OCI-LY7 (cell line): Measurements from ENCODE around the gene PNMA8C. TPM values are rescaled to one million over a fixed set of nuclear protein-coding genes. Genes with fewer than 3 reads are reported as not detected.

Experiments used
- BruUV-seq: library from RNA; stranded (reverse); fragments of 400-500 nt; replicated peaks from 2 replicates; lab custom pipeline; 2021; lab: Mats Ljungman, UMichigan
- CTCF ChIA-PET: fragments of 300-600 bp; sonication (Branson Sonifier 250); formaldehyde crosslinking; loops from one replicate; lab custom pipeline; 2022; ENCODE audit warnings: antibody characterized with exemption; ENCODE audit not compliant: unreplicated experiment; lab: Charles Lee
- POLR2A ChIA-PET: fragments of 300-600 bp; sonication (Branson Sonifier 250); formaldehyde crosslinking; loops from one replicate; lab custom pipeline; 2022; ENCODE audit warnings: antibody characterized with exemption; lab: Charles Lee
- DNase-seq: peaks from one replicate; pipeline ENCODE4 v3.0.0-alpha.2; 2015; ENCODE audit warnings: low spot score
- H2AFZ ChIP-seq: fragments of 200-600 bp; sonication (generic), shearing (Covaris generic); 2 replicates; pipeline ENCODE4 v1.6.1; 2014; ENCODE audit warnings: mild to moderate bottlenecking, antibody characterized with exemption, low read length, moderate library complexity
- H3K27ac ChIP-seq: fragments of 200-600 bp; sonication (generic); 2 replicates; pipeline ENCODE4 v1.5.1; 2014; ENCODE audit warnings: mixed run types, low read depth, mild to moderate bottlenecking, moderate library complexity, low read length, inconsistent platforms; ENCODE audit not compliant: poor library complexity, severe bottlenecking
- H3K36me3 ChIP-seq: fragments of 200-600 bp; sonication (generic); 2 replicates; pipeline ENCODE4 v1.6.1; 2014; ENCODE audit warnings: mild to moderate bottlenecking, antibody characterized with exemption, low read length, moderate library complexity, mixed read lengths; ENCODE audit not compliant: insufficient read depth
- H3K4me1 ChIP-seq: fragments of 200-600 bp; sonication (generic); 2 replicates; pipeline ENCODE4 v1.5.1; 2014; ENCODE audit warnings: mild to moderate bottlenecking, low read length; ENCODE audit not compliant: insufficient read depth, poor library complexity, severe bottlenecking
- H3K4me2 ChIP-seq: fragments of 200-600 bp; sonication (generic); 2 replicates; pipeline ENCODE4 v1.6.1; 2014; ENCODE audit warnings: mild to moderate bottlenecking, low read length
- H3K4me3 ChIP-seq: fragments of 200-600 bp; sonication (generic); 2 replicates; pipeline ENCODE4 v1.5.1; 2014; ENCODE audit warnings: mild to moderate bottlenecking, low read depth, low read length; ENCODE audit not compliant: poor library complexity, severe bottlenecking
- H3K79me2 ChIP-seq: fragments of 200-600 bp; sonication (generic); 2 replicates; pipeline ENCODE4 v1.6.1; 2016; ENCODE audit warnings: low read depth, mild to moderate bottlenecking, low read length, moderate library complexity, mixed read lengths; ENCODE audit not compliant: insufficient read depth
- H3K9me2 ChIP-seq: fragments of 200-600 bp; sonication (generic); 2 replicates; pipeline ENCODE4 v1.6.1; 2016; ENCODE audit warnings: mild to moderate bottlenecking, low read length, mixed read lengths; ENCODE audit not compliant: insufficient read depth
- H3K9me3 ChIP-seq: fragments of 200-600 bp; sonication (generic); 2 replicates; pipeline ENCODE4 v1.6.1; 2014; ENCODE audit warnings: mild to moderate bottlenecking, mixed run types, low read length, mixed read lengths
- H4K20me1 ChIP-seq: fragments of 200-600 bp; sonication (generic); 2 replicates; pipeline ENCODE4 v1.6.1; 2014; ENCODE audit warnings: mild to moderate bottlenecking, antibody characterized with exemption, low read length, moderate library complexity, mixed read lengths; ENCODE audit not compliant: insufficient read depth
- EZH2phosphoT487 ChIP-seq: fragments of 200-600 bp; sonication (generic); IDR thresholded peaks from 2 replicates; pipeline ENCODE4 v1.6.1; 2018; ENCODE audit warnings: low read depth, borderline replicate concordance, mild to moderate bottlenecking, mixed run types, antibody characterized with exemption, low read length, moderate library complexity, mixed read lengths
- intact Hi-C: fragments of 100-400 bp; cut with micrococcal nuclease; formaldehyde crosslinking; loops from one replicate; pipeline ENCODE4 v1.10.0; 2022; ENCODE audit not compliant: unreplicated experiment
- total RNA-seq, 2 experiments: library from RNA; depleted of rRNA in 1 of 2; stranded (reverse); fragments of >200 nt in 1 of 2; shearing (Covaris generic) in 1 of 2; gene quantifications; 2 replicates each; pipeline ENCODE4 v1.2.3, GENCODE V29; 2014 to 2022
- TF ChIP-seq, protein P1 (sequence below): fragments of 200-600 bp; sonication (generic); conservative IDR thresholded peaks from 2 replicates; pipeline ENCODE4 v1.5.1; 2014; ENCODE audit warnings: mild to moderate bottlenecking, antibody characterized with exemption, low read length, moderate library complexity, mixed read lengths

PNMA8C gene
- total RNA-seq, 2 experiments from 2014 or later = 1.0 to 4.9 TPM

DNA sequence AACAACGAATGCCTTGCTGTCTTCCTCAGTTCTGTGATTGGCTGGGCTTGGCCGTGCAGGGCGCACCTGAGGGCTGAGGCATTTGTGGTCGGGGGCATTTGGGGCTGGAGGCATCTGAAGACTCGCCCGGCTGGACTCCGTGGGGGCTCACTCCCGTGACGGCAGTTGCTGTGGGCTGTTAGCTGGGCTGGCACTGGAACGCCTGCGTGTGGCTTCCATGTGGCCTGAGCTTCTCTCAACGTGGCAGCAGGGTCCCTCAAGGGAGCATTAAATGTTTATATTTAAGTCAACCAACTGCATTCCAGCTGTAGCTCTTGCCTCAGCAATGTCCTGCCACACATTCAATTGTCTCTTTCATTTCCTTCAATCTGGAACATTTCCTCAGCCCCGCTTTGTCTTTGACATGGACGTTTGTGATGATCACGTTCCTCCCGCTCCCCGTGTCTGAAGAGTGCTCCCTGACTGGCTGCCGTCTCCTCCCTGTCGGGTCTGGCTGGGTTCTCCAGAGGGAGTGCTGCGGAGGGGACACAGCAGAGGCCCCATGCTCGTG lies 36.4 kb downstream of the PNMA8C start:
- H3K27ac ChIP-seq = no peak overlapping the region
- H3K4me2 ChIP-seq = no peak overlapping the region
- no peaks in the 10 kb centered on the region for H3K9me3 ChIP-seq
- no peaks in the 10 kb centered on the region for H3K4me1 ChIP-seq
- no peak overlapping the region for H2AFZ ChIP-seq
- CTCF ChIA-PET = no interaction called here
- H3K36me3 ChIP-seq = peaks cover 59% of the 10 kb centered on the region
- POLR2A ChIA-PET = no interaction called here
- TF ChIP-seq, protein P1, sequence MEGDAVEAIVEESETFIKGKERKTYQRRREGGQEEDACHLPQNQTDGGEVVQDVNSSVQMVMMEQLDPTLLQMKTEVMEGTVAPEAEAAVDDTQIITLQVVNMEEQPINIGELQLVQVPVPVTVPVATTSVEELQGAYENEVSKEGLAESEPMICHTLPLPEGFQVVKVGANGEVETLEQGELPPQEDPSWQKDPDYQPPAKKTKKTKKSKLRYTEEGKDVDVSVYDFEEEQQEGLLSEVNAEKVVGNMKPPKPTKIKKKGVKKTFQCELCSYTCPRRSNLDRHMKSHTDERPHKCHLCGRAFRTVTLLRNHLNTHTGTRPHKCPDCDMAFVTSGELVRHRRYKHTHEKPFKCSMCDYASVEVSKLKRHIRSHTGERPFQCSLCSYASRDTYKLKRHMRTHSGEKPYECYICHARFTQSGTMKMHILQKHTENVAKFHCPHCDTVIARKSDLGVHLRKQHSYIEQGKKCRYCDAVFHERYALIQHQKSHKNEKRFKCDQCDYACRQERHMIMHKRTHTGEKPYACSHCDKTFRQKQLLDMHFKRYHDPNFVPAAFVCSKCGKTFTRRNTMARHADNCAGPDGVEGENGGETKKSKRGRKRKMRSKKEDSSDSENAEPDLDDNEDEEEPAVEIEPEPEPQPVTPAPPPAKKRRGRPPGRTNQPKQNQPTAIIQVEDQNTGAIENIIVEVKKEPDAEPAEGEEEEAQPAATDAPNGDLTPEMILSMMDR = no peak
- TF ChIP-seq EZH2phosphoT487 = no peak
- no TSS peak for BruUV-seq
- intact Hi-C loops = no loop called here
- no peak overlapping the region for H3K4me3 ChIP-seq
- no peaks in the 10 kb centered on the region for H3K79me2 ChIP-seq
- no peak for DNase-seq
- no peaks in the 10 kb centered on the region for H3K9me2 ChIP-seq
- no peaks in the 10 kb centered on the region for H4K20me1 ChIP-seq

DNA sequence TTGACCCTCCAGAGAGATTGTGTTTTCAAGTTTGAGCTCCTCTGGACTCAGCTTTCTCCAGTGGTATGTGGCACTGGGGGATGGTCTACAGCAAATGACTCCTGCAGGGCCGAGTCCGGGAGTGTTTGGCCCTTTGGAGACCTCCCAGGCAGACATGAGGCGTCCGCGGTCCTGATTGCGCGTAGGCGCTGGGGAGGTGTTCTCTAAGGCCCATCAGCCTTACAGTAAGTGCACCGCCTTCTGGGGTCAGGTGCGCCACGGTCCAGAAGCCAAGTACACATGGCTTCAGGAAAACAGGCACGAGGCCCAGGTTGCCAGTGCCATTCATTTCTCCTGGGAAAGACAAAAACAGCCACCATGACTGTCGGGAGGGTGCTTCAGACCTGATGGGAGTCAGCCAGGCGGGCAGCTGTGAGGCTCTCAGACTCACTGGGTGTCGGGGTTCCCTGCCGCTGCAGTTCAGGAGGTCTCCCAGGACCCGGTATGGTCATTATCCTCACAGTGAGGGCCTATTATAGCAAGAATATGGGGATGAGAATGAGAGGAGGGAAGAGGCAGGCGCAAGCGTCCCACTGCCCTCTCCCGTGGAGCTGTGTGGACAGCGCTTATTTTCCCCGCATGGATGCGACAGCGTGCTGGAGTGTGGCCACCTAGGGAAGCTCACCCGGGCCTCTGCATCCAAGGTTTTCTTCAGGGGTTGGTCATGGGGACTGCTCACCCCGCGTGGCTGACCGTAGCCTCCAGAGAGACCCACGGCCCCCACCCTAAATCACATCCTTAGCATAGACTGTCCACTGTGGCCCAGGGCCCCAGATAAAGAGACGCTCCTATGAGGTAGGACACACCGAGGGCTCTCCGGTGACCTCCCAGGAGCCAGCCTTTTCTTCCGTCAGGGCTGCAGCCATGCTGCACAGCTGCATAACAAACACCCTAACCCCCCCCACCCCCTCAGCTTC lies 37.2 kb downstream of the PNMA8C start:
- no peak for DNase-seq
- Histone ChIP-seq H3K4me1 (no peaks in the 10 kb centered on the region), H3K4me2 (no peak overlapping the region), H3K27ac (no peak overlapping the region), H4K20me1 (no peaks in the 10 kb centered on the region), H3K9me2 (no peaks in the 10 kb centered on the region), H3K4me3 (no peak overlapping the region), H2AFZ (no peak overlapping the region), H3K79me2 (no peaks in the 10 kb centered on the region), H3K9me3 (no peaks in the 10 kb centered on the region), H3K36me3 (peaks cover 67% of the 10 kb centered on the region)
- ChIA-PET CTCF (no interaction called here), POLR2A (no interaction called here)
- TF ChIP-seq, protein P1 = no peak
- no peak for TF ChIP-seq EZH2phosphoT487
- intact Hi-C loops = no loop called here
- no TSS peak for BruUV-seq

DNA sequence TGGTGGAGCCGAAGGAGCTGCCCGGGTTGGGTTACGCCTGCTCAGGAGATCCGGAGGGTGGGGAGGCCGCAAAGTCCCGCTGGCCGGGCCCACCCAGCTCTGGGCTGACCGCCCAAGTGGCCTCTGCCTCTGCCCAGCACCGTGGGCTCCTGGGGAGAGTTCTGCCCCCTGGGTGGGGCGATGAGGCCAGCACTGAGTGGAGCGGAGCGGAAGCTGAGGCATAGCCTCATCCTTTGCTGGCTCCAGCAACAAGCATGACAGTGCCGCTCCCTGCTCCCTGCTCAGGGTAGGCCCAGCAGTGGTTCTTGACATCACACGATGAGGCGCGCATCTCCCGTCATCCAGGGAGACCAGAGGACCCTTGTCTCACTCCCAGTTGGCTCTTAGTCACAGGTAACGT lies 37.9 kb downstream of the PNMA8C start:
- H3K79me2 ChIP-seq = no peaks in the 10 kb centered on the region
- ChIA-PET CTCF (no interaction called here), POLR2A (no interaction called here)
- no peak for TF ChIP-seq EZH2phosphoT487
- TF ChIP-seq, protein P1 = no peak
- no TSS peak for BruUV-seq
- no peak overlapping the region for H3K4me3 ChIP-seq
- no peak overlapping the region for H3K27ac ChIP-seq
- no peaks in the 10 kb centered on the region for H3K9me3 ChIP-seq
- intact Hi-C loops = no loop called here
- no peak for DNase-seq
- H3K36me3 ChIP-seq = peaks cover 74% of the 10 kb centered on the region
- no peaks in the 10 kb centered on the region for H4K20me1 ChIP-seq
- no peak overlapping the region for H2AFZ ChIP-seq
- no peak overlapping the region for H3K4me2 ChIP-seq
- no peaks in the 10 kb centered on the region for H3K4me1 ChIP-seq
- no peaks in the 10 kb centered on the region for H3K9me2 ChIP-seq
